Activated naive CD4-positive, alpha-beta T cell treated with anti-CD3 and anti-CD28 coated beads, Interleukin-2, amount 50 U/mL, for 72 hours (primary cell): ENCODE measurements around the gene AACS. TPM values are rescaled to one million over a fixed set of nuclear protein-coding genes. Genes with fewer than 3 reads are reported as not detected.
"Not testable (repeated sequence)": the region's sequence is repeated elsewhere in the genome, so short reads cannot be mapped to it uniquely, and the experiment has no call there.

Source experiments
- ATAC-seq, 2 donors: fragments of 150-1000 bp; cut with Tn5 transposase; 2 replicates each; pipeline ENCODE4 v1.10.0; 2021; ENCODE audit warnings: mild to moderate bottlenecking in 2 of 2, moderate library complexity in 2 of 2
- DNase-seq, 2 donors: peaks; one replicate each; pipeline ENCODE4 v3.0.0; 2021 to 2022; ENCODE audit warnings: low spot score in 2 of 2
- H3K27ac Mint-ChIP-seq, 2 donors: one replicate each; pipeline ENCODE4 v1.8.0; 2022; ENCODE audit warnings: mild to moderate bottlenecking in 2 of 2, mixed read lengths in 2 of 2
- H3K36me3 Mint-ChIP-seq, 2 donors: one replicate each; pipeline ENCODE4 v1.8.0; 2022; ENCODE audit warnings: mixed read lengths in 2 of 2
- H3K9me3 Mint-ChIP-seq, 2 donors: one replicate each; pipeline ENCODE4 v1.8.0; 2022; ENCODE audit warnings: mixed read lengths in 2 of 2
- total RNA-seq, 2 donors: library from RNA; stranded (reverse); gene quantifications; one replicate each; pipeline ENCODE4 v1.2.3, GENCODE V29; 2022

AACS gene
- 10 to 100 TPM; 24.0 to 36.0 TPM for total RNA-seq

DNA sequence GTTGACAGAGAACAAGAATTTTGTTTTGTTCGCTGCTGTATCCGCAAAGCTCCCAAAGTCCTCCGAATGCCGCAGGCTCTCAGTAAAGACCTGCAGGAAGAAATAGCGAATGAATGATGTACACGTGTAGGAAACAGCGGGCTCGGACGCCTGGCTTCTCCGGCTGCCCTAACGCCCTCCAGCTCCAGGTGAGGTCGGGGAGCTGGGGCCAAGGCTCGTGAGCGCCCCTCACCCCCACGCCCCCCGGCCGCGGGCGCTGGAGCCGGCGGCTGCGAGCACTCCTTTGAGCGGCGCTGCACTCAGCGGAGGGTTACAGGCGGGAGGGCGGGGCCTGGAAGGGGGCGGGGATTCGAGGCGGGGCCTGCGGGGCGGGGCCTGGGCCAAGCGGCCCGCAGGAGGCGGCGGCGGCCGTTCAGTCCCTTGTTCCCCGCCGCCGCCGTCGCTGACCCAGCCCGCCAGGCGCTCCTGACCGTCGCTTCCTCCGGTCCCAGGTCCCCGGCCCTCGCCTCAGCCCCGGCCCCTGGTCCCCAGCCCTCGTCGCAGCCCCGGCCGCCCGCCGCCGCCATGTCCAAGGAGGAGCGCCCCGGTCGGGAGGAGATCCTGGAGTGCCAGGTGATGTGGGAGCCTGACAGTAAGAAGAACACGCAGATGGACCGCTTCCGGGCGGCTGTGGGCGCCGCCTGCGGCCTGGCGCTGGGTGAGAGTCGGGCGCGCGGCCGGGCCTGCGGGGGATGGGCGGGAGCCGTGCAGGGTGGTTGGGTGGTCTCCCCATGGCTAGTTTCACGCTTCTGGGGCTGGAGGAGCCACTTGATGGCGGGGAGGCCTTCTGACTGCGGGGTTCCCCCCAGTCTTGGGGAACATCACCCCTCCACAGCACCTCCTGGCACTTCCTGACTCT, at the start of gene AACS:
Gene AACS (plus strand): TSS at position 415 of the 898 bp plus-strand sequence. CDS start 150 bp downstream, at position 565.
- Mint-ChIP-seq H3K9me3 (peaks cover 0 to 4% of the 10 kb centered on the region in 2 donors), H3K27ac (peak within 1 kb of the TSS in 1 of 2 donors; percentile 71), H3K36me3 (peaks cover 4 to 13% of the 10 kb centered on the region in 2 donors)
- ATAC-seq = peak; percentile 95 to 98
- DNase-seq = peak; percentile 70 to 84

GRCh38 chr12:125015680-125016310, 49.4 kb upstream of the AACS start:
- Mint-ChIP-seq H3K9me3 (no peaks in the 10 kb centered on the region), H3K27ac (no peak overlapping the region), H3K36me3 (peaks cover 6 to 21% of the 10 kb centered on the region in 2 donors)
- DNase-seq (no peak), ATAC-seq (no peak)

DNA sequence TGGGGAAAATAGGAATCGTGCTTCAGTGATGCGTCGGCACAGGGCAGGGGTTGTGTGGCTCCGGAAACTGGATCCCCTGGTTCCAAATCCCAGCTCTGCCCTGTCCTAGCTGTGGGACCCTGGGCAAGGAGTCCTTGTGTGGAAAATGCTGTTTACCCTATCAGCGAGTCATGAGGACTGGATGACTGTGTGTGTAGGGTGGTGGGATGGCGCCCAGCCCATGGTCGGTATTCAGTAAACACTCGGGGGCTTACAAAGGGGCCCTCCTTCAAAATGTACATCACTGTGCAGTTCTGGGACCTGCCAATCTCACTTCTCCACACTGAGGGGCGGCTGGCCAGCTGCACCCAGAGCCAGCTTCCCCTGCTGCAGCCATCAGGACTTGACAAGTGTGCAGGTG, 47.4 kb upstream of the AACS start:
- Mint-ChIP-seq H3K36me3 (peaks cover 22 to 27% of the 10 kb centered on the region in 2 donors), H3K27ac (no peak overlapping the region), H3K9me3 (no peaks in the 10 kb centered on the region)
- no peak for ATAC-seq
- no peak for DNase-seq

- peak overlapping the region in 1 of 2 donors; percentile 65 for H3K27ac Mint-ChIP-seq
- no peaks in the 10 kb centered on the region for H3K9me3 Mint-ChIP-seq
- H3K36me3 Mint-ChIP-seq = peaks cover 26 to 30% of the 10 kb centered on the region in 2 donors
- DNase-seq (no peak), ATAC-seq (no peak)
Observed at GRCh38 chr12:125018356-125018755, 46.9 kb upstream of the AACS start.

GRCh38 chr12:125021096-125021495, 44.1 kb upstream of the AACS start:
- ATAC-seq (no peak), DNase-seq (no peak)
- H3K36me3 Mint-ChIP-seq = peaks cover 17 to 26% of the 10 kb centered on the region in 2 donors

GRCh38 chr12:125021771-125022170, 43.5 kb upstream of the AACS start:
- Mint-ChIP-seq H3K9me3 (no peaks in the 10 kb centered on the region), H3K36me3 (peaks cover 17 to 26% of the 10 kb centered on the region in 2 donors)
- ATAC-seq = no peak

More at GRCh38 chr12:125021096-125021495, 44.1 kb upstream of the AACS start:
- Mint-ChIP-seq H3K27ac (peak overlapping the region in 1 of 2 donors; percentile 62), H3K9me3 (no peaks in the 10 kb centered on the region)

GRCh38 chr12:125023065-125023464, 42.2 kb upstream of the AACS start:
- ATAC-seq = no peak
- DNase-seq = no peak

More at GRCh38 chr12:125021771-125022170, 43.5 kb upstream of the AACS start:
- no peak for DNase-seq
- H3K27ac Mint-ChIP-seq = peak overlapping the region in 1 of 2 donors; percentile 62

GRCh38 chr12:125024949-125025563, 40.2 kb upstream of the AACS start:
- DNase-seq = no peak
- no peaks in the 10 kb centered on the region for H3K9me3 Mint-ChIP-seq
- no peak for ATAC-seq
- H3K36me3 Mint-ChIP-seq = peaks cover 12 to 20% of the 10 kb centered on the region in 2 donors
- H3K27ac Mint-ChIP-seq = no peak overlapping the region

More at GRCh38 chr12:125023065-125023464, 42.2 kb upstream of the AACS start:
- peaks cover 16 to 25% of the 10 kb centered on the region in 2 donors for H3K36me3 Mint-ChIP-seq
- H3K27ac Mint-ChIP-seq = no peak overlapping the region
- no peaks in the 10 kb centered on the region for H3K9me3 Mint-ChIP-seq

- H3K36me3 Mint-ChIP-seq = peaks cover 12 to 20% of the 10 kb centered on the region in 2 donors
- no peaks in the 10 kb centered on the region for H3K9me3 Mint-ChIP-seq
- H3K27ac Mint-ChIP-seq = peak overlapping the region in 1 of 2 donors; percentile 82
- DNase-seq (no peak), ATAC-seq (no peak)
Observed at GRCh38 chr12:125025606-125026235, 39.5 kb upstream of the AACS start.

GRCh38 chr12:125028106-125028505, 37.1 kb upstream of the AACS start:
- peaks cover 1 to 3% of the 10 kb centered on the region in 2 donors for H3K36me3 Mint-ChIP-seq
- DNase-seq = no peak
- H3K9me3 Mint-ChIP-seq = no peaks in the 10 kb centered on the region
- no peak overlapping the region for H3K27ac Mint-ChIP-seq
- ATAC-seq = no peak

- ATAC-seq (peak in 1 of 2 donors; percentile 34), DNase-seq (no peak)
- H3K36me3 Mint-ChIP-seq = peaks cover 0 to 2% of the 10 kb centered on the region in 2 donors
- H3K27ac Mint-ChIP-seq = no peak overlapping the region
- no peaks in the 10 kb centered on the region for H3K9me3 Mint-ChIP-seq
Observed at GRCh38 chr12:125029761-125030358, 35.4 kb upstream of the AACS start.

DNA sequence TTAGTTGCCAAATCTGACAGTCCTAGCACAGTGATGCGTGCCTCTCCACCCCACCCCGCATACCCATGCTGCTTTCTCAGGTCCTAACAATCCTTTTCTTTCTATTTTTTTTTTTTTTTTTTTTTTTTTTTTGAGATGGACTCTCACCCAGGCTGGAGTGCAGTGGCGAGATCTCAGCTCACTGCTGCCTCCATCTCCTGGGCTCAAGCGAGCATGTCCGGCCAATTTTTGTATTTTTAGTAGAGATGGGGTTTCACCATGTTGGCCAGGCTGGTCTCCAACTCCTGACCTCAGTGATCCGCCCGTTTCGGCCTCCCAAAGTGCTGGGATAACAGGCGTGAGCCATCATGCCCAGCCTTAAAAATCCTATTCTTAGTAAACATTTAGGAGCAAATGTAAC, 33.8 kb upstream of the AACS start:
- H3K27ac Mint-ChIP-seq, ATAC-seq, H3K9me3 Mint-ChIP-seq, DNase-seq, H3K36me3 Mint-ChIP-seq: not testable (repeated sequence)

DNA sequence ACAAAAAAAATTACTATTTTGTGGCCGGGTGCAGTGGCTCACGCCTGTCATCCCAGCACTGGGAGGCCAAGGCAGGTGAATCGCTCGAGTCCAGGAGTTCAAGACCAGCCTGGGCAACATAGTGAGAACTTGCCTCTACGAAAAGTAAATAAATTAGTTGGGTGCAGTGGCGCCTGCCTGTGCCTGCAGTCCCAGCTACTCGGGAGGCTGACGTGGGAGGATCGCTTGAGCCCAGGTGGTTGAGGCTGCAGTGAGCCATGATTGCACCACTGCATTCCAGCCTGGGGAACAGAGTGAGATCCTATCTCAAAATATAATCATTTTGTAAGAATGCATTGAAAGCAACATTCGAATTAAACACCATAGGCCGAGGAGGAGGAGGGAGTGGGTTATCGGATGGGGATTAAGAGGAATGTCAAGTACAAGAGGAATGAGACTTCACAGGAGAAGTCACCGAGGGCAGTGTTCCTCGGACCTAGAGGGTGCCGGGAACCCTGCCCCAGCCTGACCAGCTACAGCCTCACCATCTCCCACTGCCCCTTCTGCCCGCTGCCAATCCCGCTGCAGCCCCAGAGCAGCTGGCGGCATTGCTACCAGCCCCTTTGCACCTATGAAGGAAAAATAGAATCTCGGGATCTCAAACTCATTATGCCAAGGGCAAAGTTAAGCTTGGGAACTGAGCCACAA, 32.6 kb upstream of the AACS start:
- H3K36me3 Mint-ChIP-seq = peaks cover 0 to 9% of the 10 kb centered on the region in 2 donors
- no peak for DNase-seq
- ATAC-seq = no peak
- H3K9me3 Mint-ChIP-seq = no peaks in the 10 kb centered on the region
- no peak overlapping the region for H3K27ac Mint-ChIP-seq

- Mint-ChIP-seq H3K27ac (no peak overlapping the region), H3K9me3 (no peaks in the 10 kb centered on the region), H3K36me3 (peaks cover 0 to 9% of the 10 kb centered on the region in 2 donors)
- no peak for DNase-seq
- ATAC-seq = no peak
Observed at GRCh38 chr12:125033288-125033687, 31.9 kb upstream of the AACS start.

GRCh38 chr12:125038976-125039625, 26.1 kb upstream of the AACS start:
- no peak for DNase-seq
- peaks cover 0 to 9% of the 10 kb centered on the region in 2 donors for H3K36me3 Mint-ChIP-seq

More at GRCh38 chr12:125038976-125039625, 26.1 kb upstream of the AACS start:
- ATAC-seq = no peak
- Mint-ChIP-seq H3K9me3 (no peaks in the 10 kb centered on the region), H3K27ac (no peak overlapping the region)
